HG03108 (cell line): ENCODE measurements around the gene CHST15.
"Not testable (repeated sequence)": the region's sequence is repeated elsewhere in the genome, so short reads cannot be mapped to it uniquely, and the experiment has no call there.

ENCODE experiments used
- ATAC-seq: cut with Tn5 transposase; IDR thresholded peaks from one replicate; pipeline ENCODE4 v1.9.1; 2021; ENCODE audit warnings: moderate library complexity; ENCODE audit not compliant: unreplicated experiment

The CHST15 gene

GRCh38 chr10:124047427-124048152 lies 45.8 kb downstream of the CHST15 start:
- no peak for ATAC-seq

- ATAC-seq: no peak
These were observed 47.5 kb downstream of the CHST15 start for GRCh38 chr10:124045801-124046355.

- ATAC-seq: no peak
These were observed 48.1 kb downstream of the CHST15 start for GRCh38 chr10:124045276-124045675.

GRCh38 chr10:124044143-124044862 lies 49.1 kb downstream of the CHST15 start:
- ATAC-seq: no peak

GRCh38 chr10:124043310-124044142 lies 49.9 kb downstream of the CHST15 start:
- ATAC-seq: peak; percentile 92

GRCh38 chr10:124042656-124043309 lies 50.6 kb downstream of the CHST15 start:
- ATAC-seq: no peak

- no peak for ATAC-seq
These were observed 51.5 kb downstream of the CHST15 start for GRCh38 chr10:124041675-124042445.

GRCh38 chr10:124040451-124041188 lies 52.8 kb downstream of the CHST15 start:
- no peak for ATAC-seq

GRCh38 chr10:124039483-124040013 lies 53.9 kb downstream of the CHST15 start:
- no peak for ATAC-seq

GRCh38 chr10:124037784-124038183 lies 55.6 kb downstream of the CHST15 start:
- no peak for ATAC-seq

- no peak for ATAC-seq
These were observed 56.1 kb downstream of the CHST15 start for GRCh38 chr10:124037286-124037685.

GRCh38 chr10:124036746-124037145 lies 56.7 kb downstream of the CHST15 start:
- ATAC-seq: no peak

GRCh38 chr10:124035928-124036558 lies 57.4 kb downstream of the CHST15 start:
- peak; percentile 99 for ATAC-seq

- no peak for ATAC-seq
These were observed 58.0 kb downstream of the CHST15 start for GRCh38 chr10:124035306-124035927.

GRCh38 chr10:124034576-124035305 lies 58.7 kb downstream of the CHST15 start:
- ATAC-seq: not testable (repeated sequence)

GRCh38 chr10:124033887-124034218 lies 59.5 kb downstream of the CHST15 start:
- no peak for ATAC-seq
